Psoas muscle (tissue), 8 donors: ENCODE data around the gene RBBP8NL. TPM values are rescaled to one million over a fixed set of nuclear protein-coding genes. Genes with fewer than 3 reads are reported as not detected.

ENCODE experiments used
- ATAC-seq, 4 donors: fragments of 200-7000 bp; cut with Tn5 transposase; one replicate each; pipeline ENCODE4 v1.9.1; 2020; ENCODE audit warnings: moderate library complexity in 3 of 4, mild to moderate bottlenecking in 2 of 4
- DNase-seq, 2 donors: peaks; one replicate each; pipeline ENCODE4 v3.0.0-alpha.2; 2020
- H3K27ac ChIP-seq: fragments of 200-600 bp; one replicate; pipeline ENCODE4 v1.8.0; 2022
- H3K27me3 ChIP-seq, 3 donors: fragments of 200-600 bp in 1 of 3; one replicate each; pipeline versions ENCODE4 v1.6.1 to v1.8.0; 2013 to 2022; ENCODE audit warnings: low read length in 2 of 3, mild to moderate bottlenecking in 2 of 3, moderate library complexity in 1 of 3; ENCODE audit not compliant: insufficient read depth in 3 of 3
- H3K36me3 ChIP-seq, 2 donors: fragments of 200-600 bp in 1 of 2; one replicate each; pipeline versions ENCODE4 v1.6.1 to v1.8.0; 2013 to 2022; ENCODE audit warnings: low read depth in 1 of 2, mild to moderate bottlenecking in 1 of 2, moderate library complexity in 1 of 2; ENCODE audit not compliant: insufficient read depth in 1 of 2
- H3K4me1 ChIP-seq: fragments of 200-600 bp; one replicate; pipeline ENCODE4 v1.8.0; 2022
- H3K4me3 ChIP-seq: fragments of 200-600 bp; one replicate; pipeline ENCODE4 v1.8.0; 2022; ENCODE audit warnings: mild to moderate bottlenecking
- H3K9me3 ChIP-seq: fragments of 200-600 bp; one replicate; pipeline ENCODE4 v1.8.0; 2022
- CTCF ChIP-seq: fragments of 200-600 bp; IDR thresholded peaks from one replicate; pipeline ENCODE4 v1.8.0; 2022; ENCODE audit warnings: antibody characterized with exemption
- WGBS, 3 donors: extraction: QIAGEN DNeasy Blood & Tissue Kit; methylation state at CpG; one replicate each; pipeline versions ENCODE4 v1.1.6 to v1.1.7; 2013; 5-methylcytosine and 5-hydroxymethylcytosine counted together
- intact Hi-C, 2 donors: fragments of 100-400 bp; cut with DNase I; formaldehyde crosslinking; loops; one replicate each; pipeline versions ENCODE4 v1.11.0 to v1.14.2; 2022
- polyA plus RNA-seq, 3 donors: library from polyadenylated mRNA; stranded (reverse); fragments of 200-250 nt; gene quantifications; one replicate each; pipeline ENCODE4 v1.2.3, GENCODE V29; 2013
- total RNA-seq, 4 donors: library from RNA; stranded (reverse); fragmentation: NEBNext Ultra II Directional in 2 of 4; extraction: Animal tissue kit (Norgen Biotek cat#: 25700) in 2 of 4; gene quantifications; one replicate each; pipeline versions ENCODE4 v1.2.1 to v1.2.4, GENCODE V29; 2021 to 2023
- donor health status: healthy with polysubstance abuse.
- donor health status: DM: no; HTN: no; CAD: no; lungs with moderate emphysema.
- donor health status: Bipolar disorder and iron deficiency.
- donor health status: healthy.
- donor health status: DM: yes; HTN: yes; CAD: no.
- donor health status: DM: no; HTN: no; CAD: no.
- donor health status: DM: no; HTN: no; CAD: no.
- donor health status: DM: yes; HTN: yes; CAD: no.

Gene RBBP8NL
- total and polyA plus RNA-seq, 7 donors, result 0.03 to 0.08 TPM; not detected in 5

- no peak for DNase-seq
- Histone ChIP-seq H3K4me3 (no peak overlapping the region), H3K36me3 (peaks cover 0 to 68% of the 10 kb centered on the region in 2 donors), H3K27me3 (no peaks in the 10 kb centered on the region), H3K4me1 (peaks cover 5% of the 10 kb centered on the region), H3K9me3 (no peaks in the 10 kb centered on the region), H3K27ac (no peak overlapping the region)
- intact Hi-C loops, result no loop called here
- no peak for ATAC-seq
- 84 to 89% (median 88%) methylated on average over 21 of the region's 21 CpGs for WGBS, 3 donors
- TF ChIP-seq CTCF, result no peak
Observed at GRCh38 chr20:62392621-62393334, 34.6 kb downstream of the RBBP8NL start.

GRCh38 chr20:62392077-62392418, 35.3 kb downstream of the RBBP8NL start:
- no peak overlapping the region for H3K27ac ChIP-seq
- peaks cover 9% of the 10 kb centered on the region for H3K4me1 ChIP-seq
- no peaks in the 10 kb centered on the region for H3K27me3 ChIP-seq
- WGBS, 3 donors, result 83 to 89% (median 88%) methylated on average over 9 to 10 of the region's 10 CpGs
- DNase-seq (no peak), ATAC-seq (no peak)
- intact Hi-C loops, result no loop called here
- peaks cover 0 to 69% of the 10 kb centered on the region in 2 donors for H3K36me3 ChIP-seq
- TF ChIP-seq CTCF, result no peak
- H3K4me3 ChIP-seq, result no peak overlapping the region
- H3K9me3 ChIP-seq, result no peaks in the 10 kb centered on the region

GRCh38 chr20:62391165-62392076, 35.9 kb downstream of the RBBP8NL start:
- Histone ChIP-seq H3K36me3 (peaks cover 0 to 69% of the 10 kb centered on the region in 2 donors), H3K27ac (no peak overlapping the region), H3K27me3 (no peaks in the 10 kb centered on the region), H3K4me3 (no peak overlapping the region), H3K4me1 (peaks cover 9% of the 10 kb centered on the region), H3K9me3 (no peaks in the 10 kb centered on the region)
- ATAC-seq (no peak), DNase-seq (no peak)
- TF ChIP-seq CTCF, result no peak
- intact Hi-C loops, result no loop called here
- 84% methylated on average over 42 to 44 of the region's 44 CpGs for WGBS, 3 donors

- intact Hi-C loops, result no loop called here
- Histone ChIP-seq H3K27ac (no peak overlapping the region), H3K4me1 (peaks cover 12% of the 10 kb centered on the region), H3K9me3 (no peaks in the 10 kb centered on the region), H3K36me3 (peaks cover 0 to 68% of the 10 kb centered on the region in 2 donors), H3K4me3 (no peak overlapping the region), H3K27me3 (no peaks in the 10 kb centered on the region)
- ATAC-seq (no peak), DNase-seq (no peak)
- no peak for TF ChIP-seq CTCF
- WGBS, 3 donors, result 74 to 83% (median 77%) methylated on average over 29 of the region's 29 CpGs
Observed at GRCh38 chr20:62390317-62391164, 36.8 kb downstream of the RBBP8NL start.
